CD14-positive monocyte (primary cell): ENCODE measurements around the gene GLYR1. TPM values are rescaled to one million over a fixed set of nuclear protein-coding genes. Genes with fewer than 3 reads are reported as not detected.
A peak's percentile ranks its signal among the peaks of the same experiment; 100 is the strongest.

Source experiments
- DNase-seq, 3 donors: peaks; one replicate each; pipeline ENCODE4 v3.0.0-alpha.2; 2011 to 2022
- H2AFZ ChIP-seq: 2 replicates; pipeline ENCODE4 v1.6.0; 2012; ENCODE audit warnings: mild to moderate bottlenecking, low read depth, low read length, inconsistent platforms; ENCODE audit not compliant: insufficient read depth, poor library complexity, severe bottlenecking
- H3K27ac ChIP-seq, 2 donors: 1 replicate in 1 of 2; 2 replicates in 1 of 2; pipeline ENCODE4 v1.5.1; 2012 to 2013; ENCODE audit warnings: low read length in 2 of 2, control low read depth in 1 of 2, inconsistent platforms in 1 of 2, low read depth in 1 of 2, mild to moderate bottlenecking in 1 of 2
- H3K27me3 ChIP-seq, 2 donors: one replicate each; pipeline versions ENCODE4 v1.6.0 to v1.6.1; 2011 to 2013; ENCODE audit warnings: low read length in 2 of 2; ENCODE audit not compliant: control insufficient read depth in 2 of 2, insufficient read depth in 2 of 2
- H3K36me3 ChIP-seq, 2 donors: replicated peaks in 1 of 2; 1 replicate in 1 of 2; 2 replicates in 1 of 2; pipeline versions ENCODE4 v1.5.1 to v1.6.1; 2012 to 2013; ENCODE audit warnings: low read length in 2 of 2, control low read depth in 1 of 2, inconsistent platforms in 1 of 2, mild to moderate bottlenecking in 1 of 2; ENCODE audit not compliant: insufficient read depth in 2 of 2, control insufficient read depth in 1 of 2
- H3K4me1 ChIP-seq, 2 donors: 1 replicate in 1 of 2; 2 replicates in 1 of 2; pipeline versions ENCODE4 v1.5.1 to v1.6.1; 2012 to 2013; ENCODE audit warnings: low read length in 2 of 2, control low read depth in 1 of 2, inconsistent platforms in 1 of 2, mild to moderate bottlenecking in 1 of 2, moderate library complexity in 1 of 2; ENCODE audit not compliant: insufficient read depth in 2 of 2, control insufficient read depth in 1 of 2
- H3K4me2 ChIP-seq: replicated peaks from 2 replicates; pipeline ENCODE3; 2012; ENCODE audit warnings: low read length, moderate library complexity, mild to moderate bottlenecking; ENCODE audit not compliant: poor library complexity, severe bottlenecking; ENCODE audit errors: extremely low read depth
- H3K4me3 ChIP-seq, 3 experiments: fragments of 200-600 bp in 1 of 3; sonication (generic) in 1 of 3; replicated peaks in 1 of 3; 1 replicate in 2 of 3; 2 replicates in 1 of 3; pipeline ENCODE4 v1.5.1; 2011 to 2013; ENCODE audit warnings: low read length in 3 of 3, mild to moderate bottlenecking in 3 of 3, control low read depth in 2 of 3, low read depth in 2 of 3, inconsistent platforms in 1 of 3, moderate library complexity in 1 of 3
- H3K79me2 ChIP-seq: 2 replicates; pipeline ENCODE4 v1.6.0; 2012; ENCODE audit warnings: mild to moderate bottlenecking, control low read depth, inconsistent platforms, low read length, moderate library complexity; ENCODE audit not compliant: insufficient read depth
- H3K9ac ChIP-seq: 2 replicates; pipeline ENCODE4 v1.6.0; 2017; ENCODE audit warnings: low read length, mild to moderate bottlenecking; ENCODE audit not compliant: insufficient read depth, poor library complexity, severe bottlenecking
- H3K9me3 ChIP-seq, 2 donors: replicated peaks in 1 of 2; 1 replicate in 1 of 2; 2 replicates in 1 of 2; pipeline versions ENCODE4 v1.5.1 to v1.6.1; 2012 to 2013; ENCODE audit warnings: low read length in 2 of 2, control low read depth in 1 of 2; ENCODE audit not compliant: control insufficient read depth in 1 of 2, insufficient read depth in 1 of 2
- H4K20me1 ChIP-seq: 2 replicates; pipeline ENCODE4 v1.6.0; 2012; ENCODE audit warnings: mild to moderate bottlenecking, low read length, control low read depth, moderate library complexity; ENCODE audit not compliant: insufficient read depth
- H3K27ac Mint-ChIP-seq, 7 donors: one replicate each; pipeline ENCODE4 v1.8.0; 2020; ENCODE audit warnings: mild to moderate bottlenecking in 7 of 7, mixed read lengths in 7 of 7, moderate library complexity in 6 of 7, inconsistent platforms in 2 of 7
- H3K27me3 Mint-ChIP-seq, 3 donors: one replicate each; pipeline ENCODE4 v1.8.0; 2021 to 2022; ENCODE audit warnings: low read depth in 3 of 3, mild to moderate bottlenecking in 3 of 3, mixed read lengths in 3 of 3, moderate library complexity in 3 of 3, inconsistent platforms in 1 of 3
- H3K36me3 Mint-ChIP-seq, 2 donors: one replicate each; pipeline ENCODE4 v1.8.0; 2020; ENCODE audit warnings: mixed read lengths in 2 of 2, inconsistent platforms in 1 of 2, mild to moderate bottlenecking in 1 of 2
- H3K4me1 Mint-ChIP-seq: one replicate; pipeline ENCODE4 v1.8.0; 2020; ENCODE audit warnings: mild to moderate bottlenecking, mixed read lengths
- H3K4me3 Mint-ChIP-seq, 2 donors: one replicate each; pipeline ENCODE4 v1.8.0; 2020; ENCODE audit warnings: mild to moderate bottlenecking in 2 of 2, mixed read lengths in 2 of 2, moderate library complexity in 1 of 2
- H3K9me3 Mint-ChIP-seq, 7 donors: one replicate each; pipeline ENCODE4 v1.8.0; 2020 to 2022; ENCODE audit warnings: mixed read lengths in 7 of 7, mild to moderate bottlenecking in 6 of 7, moderate library complexity in 6 of 7, inconsistent platforms in 2 of 7
- WGBS: methylation state at CpG from one replicate; pipeline ENCODE4 v1.1.5; 2013; ENCODE audit warnings: missing lambda C conversion rate; ENCODE audit not compliant: insufficient coverage; 5-methylcytosine and 5-hydroxymethylcytosine counted together
- intact Hi-C, 2 donors: fragments of 100-400 bp; cut with micrococcal nuclease; formaldehyde crosslinking; loops; one replicate each; pipeline versions ENCODE4 v1.15.0 to v1.15.1; 2023
- polyA plus RNA-seq, 3 donors: library from polyadenylated mRNA; depleted of rRNA in 1 of 3; unstranded in 2 of 3; stranded (reverse) in 1 of 3; fragments of 300-500 nt in 2 of 3; fragments of >200 nt in 1 of 3; fragmentation: Illumina TruSeq in 2 of 3; gene quantifications; 1 replicate in 2 of 3; 2 replicates in 1 of 3; pipeline ENCODE4 v1.2.3, GENCODE V29; 2012 to 2021
- TF ChIP-seq, protein P1 (sequence below): fragments of 200-600 bp; IDR thresholded peaks from one replicate; pipeline ENCODE4 v1.8.0; 2022; ENCODE audit warnings: antibody characterized with exemption, mild to moderate bottlenecking

The GLYR1 gene
- polyA plus RNA-seq, 3 donors: 34.2 to 41.9 (median 39.3) TPM

DNA sequence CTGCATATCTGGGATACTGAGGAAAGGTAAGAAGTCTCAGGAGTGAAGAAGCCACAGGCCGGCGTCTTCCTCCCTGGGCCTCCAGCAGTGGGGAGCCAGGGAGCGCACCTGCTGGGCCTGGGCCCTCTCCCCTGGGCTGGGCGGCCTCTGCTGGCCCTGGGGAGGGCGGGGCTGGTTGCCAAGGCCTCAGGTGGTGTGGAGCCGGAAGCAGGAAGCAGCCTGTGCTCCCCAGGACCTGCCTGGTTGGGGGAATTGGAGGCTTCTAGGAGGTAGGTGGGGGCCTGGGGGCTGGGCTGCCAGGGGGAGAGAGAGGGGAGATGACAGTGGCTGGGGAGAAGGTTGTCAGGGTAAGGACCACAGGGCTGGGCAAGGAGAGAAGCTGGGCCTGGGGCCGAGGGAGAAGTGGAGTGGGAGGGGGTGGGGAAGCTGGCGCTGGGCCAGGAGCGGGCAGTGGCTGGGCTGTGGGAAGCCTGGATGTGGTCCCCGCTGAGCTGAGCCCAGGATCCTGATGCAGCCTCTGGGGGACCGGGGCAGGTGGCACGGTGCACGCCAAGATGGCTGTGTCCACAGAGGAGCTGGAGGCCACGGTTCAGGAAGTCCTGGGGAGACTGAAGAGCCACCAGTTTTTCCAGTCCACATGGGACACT, 51.8 kb downstream of the GLYR1 start, which contains the start of gene SMIM22:
SMIM22 (plus strand) TSS at position 189 of the 647 bp plus-strand sequence; CDS start at position 555, 366 bp downstream.
- H3K4me3 Mint-ChIP-seq: peak within 1 kb of the TSS in 1 of 2 donors; percentile 4
- Histone ChIP-seq H3K4me1 (peaks cover 6 to 8% of the 10 kb centered on the region in 2 donors), H3K4me2 (no peak within 1 kb of the TSS), H3K36me3 (peaks cover 42 to 43% of the 10 kb centered on the region in 2 donors), H3K9ac (no peak within 1 kb of the TSS), H3K27me3 (no peaks in the 10 kb centered on the region), H2AFZ (no peak within 1 kb of the TSS), H3K79me2 (peaks cover 12% of the 10 kb centered on the region), H4K20me1 (no peaks in the 10 kb centered on the region), H3K9me3 (no peaks in the 10 kb centered on the region), H3K27ac (no peak within 1 kb of the TSS), H3K4me3 (no peak within 1 kb of the TSS)
- H3K27ac Mint-ChIP-seq: peak within 1 kb of the TSS in 3 of 7 donors; percentile 13 to 20 (median 20)
- WGBS: 88% methylated on average over 14 of the region's 14 CpGs
- TF ChIP-seq, protein P1, sequence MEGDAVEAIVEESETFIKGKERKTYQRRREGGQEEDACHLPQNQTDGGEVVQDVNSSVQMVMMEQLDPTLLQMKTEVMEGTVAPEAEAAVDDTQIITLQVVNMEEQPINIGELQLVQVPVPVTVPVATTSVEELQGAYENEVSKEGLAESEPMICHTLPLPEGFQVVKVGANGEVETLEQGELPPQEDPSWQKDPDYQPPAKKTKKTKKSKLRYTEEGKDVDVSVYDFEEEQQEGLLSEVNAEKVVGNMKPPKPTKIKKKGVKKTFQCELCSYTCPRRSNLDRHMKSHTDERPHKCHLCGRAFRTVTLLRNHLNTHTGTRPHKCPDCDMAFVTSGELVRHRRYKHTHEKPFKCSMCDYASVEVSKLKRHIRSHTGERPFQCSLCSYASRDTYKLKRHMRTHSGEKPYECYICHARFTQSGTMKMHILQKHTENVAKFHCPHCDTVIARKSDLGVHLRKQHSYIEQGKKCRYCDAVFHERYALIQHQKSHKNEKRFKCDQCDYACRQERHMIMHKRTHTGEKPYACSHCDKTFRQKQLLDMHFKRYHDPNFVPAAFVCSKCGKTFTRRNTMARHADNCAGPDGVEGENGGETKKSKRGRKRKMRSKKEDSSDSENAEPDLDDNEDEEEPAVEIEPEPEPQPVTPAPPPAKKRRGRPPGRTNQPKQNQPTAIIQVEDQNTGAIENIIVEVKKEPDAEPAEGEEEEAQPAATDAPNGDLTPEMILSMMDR: no peak
- peaks cover 0 to 2% (median 0%) of the 10 kb centered on the region in 7 donors for H3K9me3 Mint-ChIP-seq
- H3K27me3 Mint-ChIP-seq: peaks cover 0 to 3% (median 0%) of the 10 kb centered on the region in 3 donors
- peaks cover 9% of the 10 kb centered on the region for H3K4me1 Mint-ChIP-seq
- intact Hi-C loops: no loop called here
- peaks cover 21 to 46% of the 10 kb centered on the region in 2 donors for H3K36me3 Mint-ChIP-seq
- no peak for DNase-seq

DNA sequence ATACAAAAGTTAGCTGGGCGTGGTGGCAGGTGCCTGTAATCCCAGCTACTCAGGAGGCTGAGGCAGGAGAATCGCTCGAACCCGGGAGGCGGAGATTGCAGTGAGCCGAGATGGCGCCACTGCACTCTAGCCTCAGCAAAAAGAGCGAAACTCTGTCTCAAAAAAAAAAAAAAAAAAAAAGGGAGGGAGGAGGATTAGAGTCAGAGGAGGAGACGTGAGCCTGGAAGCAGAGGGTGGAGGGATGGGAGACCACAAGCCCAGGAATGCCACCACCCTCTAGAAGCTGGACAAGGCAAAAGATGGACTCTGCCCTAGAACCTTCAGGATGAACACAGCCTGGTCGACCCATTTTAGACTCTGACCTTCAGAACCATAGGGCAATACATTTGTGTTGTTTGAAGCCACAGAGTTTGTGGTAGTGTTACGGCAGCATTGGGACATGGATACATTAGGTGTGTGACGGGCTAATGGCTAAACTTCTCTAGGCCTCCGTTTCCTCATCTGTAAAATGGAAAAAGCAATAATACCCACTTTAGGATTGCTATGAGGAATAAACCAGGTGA, 54.1 kb downstream of the GLYR1 start:
- Mint-ChIP-seq H3K27me3 (peaks cover 0 to 6% (median 4%) of the 10 kb centered on the region in 3 donors), H3K27ac (peak overlapping the region in 1 of 7 donors; percentile 65), H3K36me3 (peaks cover 11 to 27% of the 10 kb centered on the region in 2 donors), H3K9me3 (peaks cover 0 to 2% (median 0%) of the 10 kb centered on the region in 7 donors), H3K4me1 (peaks cover 3% of the 10 kb centered on the region), H3K4me3 (no peak overlapping the region)
- Histone ChIP-seq H3K27ac (no peak overlapping the region), H3K4me1 (no peaks in the 10 kb centered on the region), H3K36me3 (peaks cover 24% of the 10 kb centered on the region in 2 donors), H3K27me3 (no peaks in the 10 kb centered on the region), H2AFZ (no peak overlapping the region), H3K9me3 (no peaks in the 10 kb centered on the region), H3K4me3 (no peak overlapping the region), H3K4me2 (no peak overlapping the region), H4K20me1 (no peaks in the 10 kb centered on the region), H3K79me2 (no peaks in the 10 kb centered on the region), H3K9ac (no peak overlapping the region)
- WGBS: 87% methylated on average over 7 of the region's 13 CpGs
- no peak for DNase-seq
- intact Hi-C loops: no loop called here
- TF ChIP-seq, protein P1: no peak
